ENCODE results near the gene LRRC8A.

The LRRC8A gene

GRCh38 chr9:128903079-128903461 is 21.1 kb downstream of the LRRC8A start:
- TF ChIP-seq, protein P1, sequence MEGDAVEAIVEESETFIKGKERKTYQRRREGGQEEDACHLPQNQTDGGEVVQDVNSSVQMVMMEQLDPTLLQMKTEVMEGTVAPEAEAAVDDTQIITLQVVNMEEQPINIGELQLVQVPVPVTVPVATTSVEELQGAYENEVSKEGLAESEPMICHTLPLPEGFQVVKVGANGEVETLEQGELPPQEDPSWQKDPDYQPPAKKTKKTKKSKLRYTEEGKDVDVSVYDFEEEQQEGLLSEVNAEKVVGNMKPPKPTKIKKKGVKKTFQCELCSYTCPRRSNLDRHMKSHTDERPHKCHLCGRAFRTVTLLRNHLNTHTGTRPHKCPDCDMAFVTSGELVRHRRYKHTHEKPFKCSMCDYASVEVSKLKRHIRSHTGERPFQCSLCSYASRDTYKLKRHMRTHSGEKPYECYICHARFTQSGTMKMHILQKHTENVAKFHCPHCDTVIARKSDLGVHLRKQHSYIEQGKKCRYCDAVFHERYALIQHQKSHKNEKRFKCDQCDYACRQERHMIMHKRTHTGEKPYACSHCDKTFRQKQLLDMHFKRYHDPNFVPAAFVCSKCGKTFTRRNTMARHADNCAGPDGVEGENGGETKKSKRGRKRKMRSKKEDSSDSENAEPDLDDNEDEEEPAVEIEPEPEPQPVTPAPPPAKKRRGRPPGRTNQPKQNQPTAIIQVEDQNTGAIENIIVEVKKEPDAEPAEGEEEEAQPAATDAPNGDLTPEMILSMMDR (IDR thresholded peaks at IDR 0.05), result no peak
- H3K27ac ChIP-seq, result peak overlapping the region; percentile 38 to 79
- no peak overlapping the region for H3K4me3 ChIP-seq
- DNase-seq (ENCODE audit: low spot score), result no peak

DNA sequence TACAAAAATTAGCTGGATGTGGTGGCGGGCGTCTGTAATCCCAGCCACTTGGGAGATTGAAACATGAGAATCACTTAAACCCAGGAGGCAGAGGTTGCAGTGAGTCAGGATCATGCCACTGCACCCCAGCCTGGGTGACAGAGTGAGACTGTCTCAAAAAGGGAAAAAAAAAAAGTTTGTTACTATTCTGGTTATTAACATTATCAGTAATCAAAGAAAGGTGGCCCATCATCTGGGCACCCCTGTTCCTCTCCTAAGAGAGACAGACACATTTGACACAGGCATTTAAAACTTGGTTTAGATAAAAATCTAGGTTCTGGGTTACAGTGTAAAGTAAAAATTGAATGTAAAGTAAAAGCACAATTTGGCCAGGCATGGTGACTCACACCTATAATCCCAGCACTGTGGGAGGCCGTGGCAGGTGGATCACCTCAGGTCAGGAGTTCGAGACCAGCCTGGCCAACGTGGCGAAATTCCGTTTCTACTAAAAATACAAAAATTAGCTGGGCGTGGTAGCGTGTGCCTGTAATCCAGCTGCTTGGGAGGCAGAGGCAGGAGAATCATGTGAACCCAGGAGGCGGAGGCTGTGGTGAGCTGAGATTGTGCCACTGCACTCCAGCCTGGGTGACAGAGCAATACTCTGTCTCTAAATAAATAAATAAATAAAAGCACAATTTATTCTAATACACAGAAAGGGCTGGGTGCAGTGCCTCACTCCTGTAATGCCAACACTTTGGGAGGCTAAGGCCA is 22.1 kb downstream of the LRRC8A start:
- DNase-seq (ENCODE audit: low spot score), result no peak
- no peak overlapping the region for H3K4me3 ChIP-seq
- TF ChIP-seq, protein P1 (IDR thresholded peaks at IDR 0.05), result no peak
- H3K27ac ChIP-seq, result peak overlapping the region in 1 of 2 donors; percentile 21

DNA sequence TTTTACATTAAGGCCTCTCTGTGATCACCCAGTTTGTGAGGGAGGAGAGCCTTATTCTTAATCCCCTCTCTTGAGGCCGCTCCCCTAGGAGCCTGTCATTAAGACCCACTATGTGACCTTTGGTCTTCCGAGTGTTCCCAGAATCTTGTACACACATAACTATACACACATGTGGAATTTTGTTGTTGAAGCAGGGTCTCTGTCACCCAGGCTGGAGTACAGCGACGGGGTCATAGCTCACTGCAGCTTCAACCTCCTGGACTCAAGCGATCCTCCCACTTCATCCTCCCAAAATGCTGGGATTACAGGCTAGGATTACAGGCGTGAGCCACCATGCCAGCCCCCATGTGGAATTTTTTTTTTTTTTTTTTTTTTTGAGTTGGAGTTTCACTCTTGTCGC is 24.0 kb downstream of the LRRC8A start:
- Histone ChIP-seq H3K4me3 (no peak overlapping the region), H3K27ac (no peak overlapping the region)
- DNase-seq (ENCODE audit: low spot score), result no peak
- TF ChIP-seq, protein P1 (IDR thresholded peaks at IDR 0.05), result no peak

- TF ChIP-seq, protein P1 (IDR thresholded peaks at IDR 0.05), result no peak
- Histone ChIP-seq H3K27ac (no peak overlapping the region), H3K4me3 (no peak overlapping the region)
- no peak for DNase-seq (ENCODE audit: low spot score)
Observed at GRCh38 chr9:128906741-128907140, 24.8 kb downstream of the LRRC8A start.

GRCh38 chr9:128908372-128908771 is 26.4 kb downstream of the LRRC8A start:
- Histone ChIP-seq H3K4me3 (no peak overlapping the region), H3K27ac (no peak overlapping the region)
- TF ChIP-seq, protein P1 (IDR thresholded peaks at IDR 0.05), result no peak
- no peak for DNase-seq (ENCODE audit: low spot score)

DNA sequence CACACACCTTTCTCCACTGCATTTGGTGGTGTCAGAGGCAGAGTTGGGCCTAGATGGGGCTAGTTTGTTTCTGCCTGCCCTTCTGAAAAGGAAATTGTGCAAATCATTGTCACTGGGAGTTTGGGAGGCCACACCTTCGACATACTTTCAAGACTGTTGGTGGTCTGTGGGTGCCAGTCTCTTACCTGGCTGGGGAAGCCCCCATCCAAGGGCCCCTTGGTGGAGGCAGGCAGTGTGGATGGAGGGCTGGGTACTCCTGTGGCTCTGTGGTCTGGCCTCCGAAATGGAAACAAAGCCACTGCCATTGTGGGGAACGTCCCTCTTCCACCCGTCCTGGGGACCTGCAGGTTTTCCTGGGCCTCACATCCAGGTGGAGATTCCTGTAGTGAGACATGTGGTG is 27.9 kb downstream of the LRRC8A start:
- Histone ChIP-seq H3K27ac (peak overlapping the region in 1 of 2 donors; percentile 46), H3K4me3 (no peak overlapping the region)
- DNase-seq (ENCODE audit: low spot score), result no peak
- TF ChIP-seq, protein P1 (IDR thresholded peaks at IDR 0.05), result no peak

DNA sequence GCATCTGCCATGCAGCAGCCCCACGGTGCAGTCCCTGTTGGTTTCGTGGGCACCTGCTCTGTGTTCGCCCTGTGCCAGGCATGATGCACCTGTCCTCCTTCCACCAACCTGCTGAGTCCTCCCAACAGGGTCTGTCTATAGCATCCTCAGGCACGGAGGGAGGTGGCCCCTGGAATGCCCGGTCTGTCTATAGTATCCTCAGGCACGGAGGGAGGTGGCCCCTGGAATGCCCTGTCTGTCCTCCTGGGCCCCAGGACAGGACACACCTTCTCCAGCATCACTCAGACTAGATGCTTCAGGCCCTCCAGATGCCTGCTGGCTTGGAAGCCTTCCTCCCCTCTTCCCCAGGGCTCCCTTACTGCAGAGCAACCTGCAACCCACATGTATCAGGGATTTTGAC is 29.0 kb downstream of the LRRC8A start:
- DNase-seq (ENCODE audit: low spot score), result no peak
- TF ChIP-seq, protein P1 (IDR thresholded peaks at IDR 0.05), result no peak
- H3K27ac ChIP-seq, result peak overlapping the region; percentile 31 to 82
- peak overlapping the region; percentile 41 for H3K4me3 ChIP-seq
